DND-41 (cell line): Measurements from ENCODE around the gene ZNF334.

Experiments used
- EZH2 ChIP-seq: IDR thresholded peaks from 3 replicates; pipeline ENCODE4 v1.6.1; 2012; ENCODE audit warnings: borderline replicate concordance, low read depth, mild to moderate bottlenecking, moderate library complexity, low read length, inconsistent platforms; ENCODE audit not compliant: severe bottlenecking
- TF ChIP-seq, protein P1 (sequence below): IDR thresholded peaks from 2 replicates; pipeline ENCODE4 v1.5.1; 2012; ENCODE audit warnings: borderline replicate concordance, low read length, moderate library complexity, mild to moderate bottlenecking; ENCODE audit not compliant: poor library complexity, severe bottlenecking; ENCODE audit errors: extremely low read depth

DNA sequence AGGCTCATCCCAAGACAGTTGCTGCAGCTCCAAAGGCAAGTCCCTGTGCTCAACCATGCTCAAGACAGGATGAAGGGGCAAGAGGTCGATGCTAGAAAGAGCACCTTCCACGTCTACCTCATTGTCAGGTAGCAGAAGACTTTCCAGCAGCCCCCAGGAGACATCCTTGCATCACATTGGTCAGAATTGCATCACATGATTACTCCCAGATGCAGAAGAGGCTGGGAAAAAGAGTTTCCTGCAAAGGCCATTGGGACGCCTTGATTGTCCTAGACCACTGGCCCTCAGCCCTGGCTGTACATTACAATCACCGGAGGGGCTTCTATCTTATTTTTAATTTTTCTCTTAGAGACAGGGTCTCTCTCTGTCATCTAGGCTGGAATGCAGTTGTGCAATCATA, 17.3 kb upstream of the ZNF334 start:
- TF ChIP-seq, protein P1, sequence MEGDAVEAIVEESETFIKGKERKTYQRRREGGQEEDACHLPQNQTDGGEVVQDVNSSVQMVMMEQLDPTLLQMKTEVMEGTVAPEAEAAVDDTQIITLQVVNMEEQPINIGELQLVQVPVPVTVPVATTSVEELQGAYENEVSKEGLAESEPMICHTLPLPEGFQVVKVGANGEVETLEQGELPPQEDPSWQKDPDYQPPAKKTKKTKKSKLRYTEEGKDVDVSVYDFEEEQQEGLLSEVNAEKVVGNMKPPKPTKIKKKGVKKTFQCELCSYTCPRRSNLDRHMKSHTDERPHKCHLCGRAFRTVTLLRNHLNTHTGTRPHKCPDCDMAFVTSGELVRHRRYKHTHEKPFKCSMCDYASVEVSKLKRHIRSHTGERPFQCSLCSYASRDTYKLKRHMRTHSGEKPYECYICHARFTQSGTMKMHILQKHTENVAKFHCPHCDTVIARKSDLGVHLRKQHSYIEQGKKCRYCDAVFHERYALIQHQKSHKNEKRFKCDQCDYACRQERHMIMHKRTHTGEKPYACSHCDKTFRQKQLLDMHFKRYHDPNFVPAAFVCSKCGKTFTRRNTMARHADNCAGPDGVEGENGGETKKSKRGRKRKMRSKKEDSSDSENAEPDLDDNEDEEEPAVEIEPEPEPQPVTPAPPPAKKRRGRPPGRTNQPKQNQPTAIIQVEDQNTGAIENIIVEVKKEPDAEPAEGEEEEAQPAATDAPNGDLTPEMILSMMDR: no peak
- TF ChIP-seq EZH2: no peak
